HG03521 (cell line): ENCODE measurements around the gene SPRR4.

Experiments
- ATAC-seq: cut with Tn5 transposase; IDR thresholded peaks from one replicate; pipeline ENCODE4 v1.9.1; 2021; ENCODE audit warnings: mild to moderate bottlenecking, moderate library complexity; ENCODE audit not compliant: unreplicated experiment

The SPRR4 gene

GRCh38 chr1:152964536-152964935 is 5.9 kb upstream of the SPRR4 start:
- ATAC-seq: no peak

GRCh38 chr1:152965853-152966252 is 4.6 kb upstream of the SPRR4 start:
- no peak for ATAC-seq

- ATAC-seq: no peak
Measured at GRCh38 chr1:152967201-152967600, 3.2 kb upstream of the SPRR4 start.

GRCh38 chr1:152968248-152968647 is 2.2 kb upstream of the SPRR4 start:
- ATAC-seq: peak; percentile 87

- ATAC-seq: no peak
Measured at GRCh38 chr1:152969036-152969435, 1.4 kb upstream of the SPRR4 start.

- ATAC-seq: no peak
Measured at GRCh38 chr1:152972196-152972886, 1.9 kb downstream of the SPRR4 start.

GRCh38 chr1:152976688-152977087 is 6.2 kb downstream of the SPRR4 start:
- no peak for ATAC-seq

GRCh38 chr1:152977614-152978013 is 7.2 kb downstream of the SPRR4 start:
- ATAC-seq: no peak

GRCh38 chr1:152980676-152981075 is 10.2 kb downstream of the SPRR4 start:
- ATAC-seq: no peak

- no peak for ATAC-seq
Measured at GRCh38 chr1:152981146-152981871, 10.9 kb downstream of the SPRR4 start.

GRCh38 chr1:152982076-152982475 is 11.6 kb downstream of the SPRR4 start:
- no peak for ATAC-seq

- ATAC-seq: no peak
Measured at GRCh38 chr1:152983234-152983633, 12.8 kb downstream of the SPRR4 start.

GRCh38 chr1:152983743-152984142 is 13.3 kb downstream of the SPRR4 start, which contains the start of gene SPRR1A:
Gene SPRR1A (plus strand): TSS chr1:152984081. CDS start chr1:152985231, 1,150 bp downstream.
- ATAC-seq: no peak

GRCh38 chr1:152986578-152986977 is 16.1 kb downstream of the SPRR4 start:
- no peak for ATAC-seq

- no peak for ATAC-seq
Measured at GRCh38 chr1:152993186-152993585, 22.7 kb downstream of the SPRR4 start.

GRCh38 chr1:152995842-152996241 is 25.4 kb downstream of the SPRR4 start:
- no peak for ATAC-seq

- ATAC-seq: no peak
Measured at GRCh38 chr1:152996633-152997400, 26.4 kb downstream of the SPRR4 start.

GRCh38 chr1:152997901-152998300 is 27.5 kb downstream of the SPRR4 start:
- no peak for ATAC-seq

- no peak for ATAC-seq
Measured at GRCh38 chr1:152998476-152998875, 28.0 kb downstream of the SPRR4 start.

- ATAC-seq: no peak
Measured at GRCh38 chr1:152999818-153000217, 29.4 kb downstream of the SPRR4 start.

- ATAC-seq: no peak
Measured at GRCh38 chr1:153000294-153000693, 29.8 kb downstream of the SPRR4 start.

- no peak for ATAC-seq
Measured at GRCh38 chr1:153001382-153001781, 30.9 kb downstream of the SPRR4 start, which contains the start of gene SPRR3. Gene SPRR3 (plus strand): TSS chr1:153001749. CDS start chr1:153003021, 1,272 bp downstream.
